SIG-M5 treated with dmso at 0.1 percent for 504 hours (cell line): ENCODE results near the gene IER5L.

ENCODE experiments used
- DNase-seq: peaks from one replicate; lab custom pipeline; 2025; ENCODE audit not compliant: unreplicated experiment; lab: John Stamatoyannopoulos, UW

Gene IER5L

DNA sequence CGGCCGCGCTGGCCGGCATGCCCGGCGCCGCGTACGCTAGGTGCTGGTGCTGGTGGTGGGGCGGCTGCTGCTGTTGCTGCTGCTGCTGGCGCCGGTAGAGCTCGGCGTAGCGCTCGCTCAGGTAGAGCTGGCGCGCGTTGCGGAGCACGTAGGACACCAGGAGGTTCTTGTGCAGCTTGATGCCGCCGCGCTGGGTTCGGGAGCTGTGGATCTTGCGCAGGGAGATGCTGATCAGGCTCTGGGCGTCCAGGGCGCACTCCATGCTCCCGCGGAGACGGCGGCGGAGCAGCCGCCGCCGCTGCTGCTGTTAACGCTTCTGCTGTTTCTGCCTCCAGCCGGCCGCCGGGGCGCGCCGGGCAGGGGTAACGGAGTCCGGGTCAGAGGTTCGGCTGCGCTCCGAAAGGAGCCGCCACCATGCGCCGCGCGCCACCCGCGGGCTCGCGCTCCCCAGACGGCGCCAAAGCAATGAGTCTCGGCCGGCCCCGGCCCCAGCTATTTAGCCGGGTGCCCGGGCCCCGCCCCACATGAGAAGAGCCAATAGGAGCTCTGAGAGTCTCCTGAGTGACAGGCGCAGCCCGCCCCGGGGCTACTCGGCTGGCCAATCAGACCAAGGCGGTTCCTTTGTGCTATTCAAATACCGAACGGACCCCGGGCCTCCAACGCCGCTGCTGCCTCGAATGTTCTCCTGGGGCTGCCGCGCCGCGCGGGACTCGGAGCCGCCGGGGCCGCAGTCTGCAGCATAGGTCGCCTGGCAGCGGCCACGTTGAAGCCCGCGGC is at the start of gene IER5L:
Gene IER5L (minus strand): TSS at position 471 of the 777 bp plus-strand sequence. CDS start 209 bp downstream, at position 262.
- peak; percentile 92 for DNase-seq

DNA sequence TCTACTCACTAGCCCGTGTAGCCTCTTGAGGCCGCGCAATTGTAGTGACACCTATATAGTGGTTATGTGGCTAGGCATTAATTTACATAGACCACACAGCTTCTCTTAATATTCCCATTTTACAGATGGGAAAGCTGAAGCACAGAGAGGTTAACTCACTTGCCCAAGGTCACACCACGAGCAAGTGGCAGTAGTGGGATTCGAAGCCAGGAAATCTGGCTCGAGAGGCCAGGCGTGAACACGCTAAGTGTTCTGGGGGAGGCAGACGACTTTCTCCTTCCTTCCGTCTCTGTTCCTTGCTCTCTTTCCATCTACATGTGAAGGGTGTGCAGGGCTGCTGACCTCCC is 49.8 kb upstream of the IER5L start:
- no peak for DNase-seq

DNA sequence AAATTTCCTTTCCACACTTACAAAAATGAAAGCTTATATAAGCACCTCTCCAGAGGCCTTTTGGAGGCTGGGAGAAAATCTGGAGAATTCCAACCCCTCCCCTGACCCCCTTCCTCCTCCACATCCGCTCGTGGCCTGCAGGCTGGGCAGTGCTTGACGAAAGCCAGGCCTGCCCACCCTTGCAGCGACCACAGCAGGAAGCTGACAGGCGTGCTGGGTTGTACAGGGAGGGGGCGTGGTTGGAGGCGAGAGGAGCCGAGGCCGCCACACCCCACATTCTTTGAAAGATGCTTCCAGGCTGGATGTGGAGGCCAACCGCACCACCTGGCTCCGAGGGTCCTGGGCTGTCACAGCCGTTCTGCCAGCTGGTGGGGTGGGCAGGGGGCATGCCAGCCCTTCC is 47.8 kb upstream of the IER5L start:
- DNase-seq, result no peak

DNA sequence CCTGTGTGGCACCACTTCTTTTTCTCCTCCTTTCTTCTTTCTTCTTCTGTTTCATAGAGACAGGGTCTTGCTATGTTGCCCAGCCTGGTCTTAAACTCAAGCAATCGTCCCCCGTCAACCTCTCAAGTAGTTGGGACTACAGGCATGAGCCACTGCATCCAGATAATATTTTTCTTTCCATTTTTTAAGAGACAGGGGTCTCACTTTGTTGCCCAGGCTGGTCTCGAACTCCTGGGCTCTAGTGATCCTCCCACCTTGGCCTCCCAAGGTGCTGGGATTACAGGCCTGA is 47.4 kb upstream of the IER5L start:
- DNase-seq, result no peak

DNA sequence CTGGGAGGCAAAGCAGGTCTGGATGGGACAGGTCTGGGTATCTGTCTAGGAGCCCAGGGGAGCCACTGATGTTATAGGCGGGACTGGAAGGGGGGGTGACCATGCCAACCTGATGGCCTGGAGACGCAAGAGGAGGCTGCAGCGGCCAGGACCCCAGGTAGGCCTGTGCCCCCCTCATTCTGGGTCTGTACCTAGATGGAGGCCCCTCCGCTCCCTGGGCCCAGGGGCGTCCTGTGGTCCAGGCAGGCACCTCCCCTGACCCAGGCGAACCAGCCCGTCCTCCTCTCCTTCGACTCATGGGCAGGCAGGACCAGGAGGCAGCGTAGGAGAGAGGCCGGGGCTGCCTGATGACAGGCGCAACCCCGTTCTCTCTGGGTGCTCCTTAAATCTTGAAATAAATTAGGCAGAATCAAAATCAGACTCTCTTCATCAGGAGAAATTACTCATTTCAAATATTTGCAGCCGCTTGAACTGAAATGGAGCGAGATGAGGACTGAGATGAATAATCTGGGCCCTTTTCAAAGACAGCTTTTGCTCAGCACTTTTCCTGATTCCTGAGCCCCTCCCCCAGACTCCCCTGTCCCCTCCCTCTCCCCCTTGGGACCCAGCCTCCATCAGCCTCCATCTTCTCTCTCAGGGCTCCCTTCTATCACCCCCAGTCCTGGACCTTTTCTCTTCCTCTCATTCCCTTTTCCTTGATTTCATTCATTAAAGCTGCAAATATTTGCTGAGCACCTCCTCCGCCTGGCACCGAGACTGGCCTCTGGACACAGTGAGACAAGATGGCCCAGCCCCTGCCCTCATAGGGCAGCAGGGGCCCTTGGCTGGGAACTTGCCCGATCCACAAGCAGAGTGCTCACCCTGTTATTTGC is 46.8 kb upstream of the IER5L start:
- DNase-seq, result no peak

DNA sequence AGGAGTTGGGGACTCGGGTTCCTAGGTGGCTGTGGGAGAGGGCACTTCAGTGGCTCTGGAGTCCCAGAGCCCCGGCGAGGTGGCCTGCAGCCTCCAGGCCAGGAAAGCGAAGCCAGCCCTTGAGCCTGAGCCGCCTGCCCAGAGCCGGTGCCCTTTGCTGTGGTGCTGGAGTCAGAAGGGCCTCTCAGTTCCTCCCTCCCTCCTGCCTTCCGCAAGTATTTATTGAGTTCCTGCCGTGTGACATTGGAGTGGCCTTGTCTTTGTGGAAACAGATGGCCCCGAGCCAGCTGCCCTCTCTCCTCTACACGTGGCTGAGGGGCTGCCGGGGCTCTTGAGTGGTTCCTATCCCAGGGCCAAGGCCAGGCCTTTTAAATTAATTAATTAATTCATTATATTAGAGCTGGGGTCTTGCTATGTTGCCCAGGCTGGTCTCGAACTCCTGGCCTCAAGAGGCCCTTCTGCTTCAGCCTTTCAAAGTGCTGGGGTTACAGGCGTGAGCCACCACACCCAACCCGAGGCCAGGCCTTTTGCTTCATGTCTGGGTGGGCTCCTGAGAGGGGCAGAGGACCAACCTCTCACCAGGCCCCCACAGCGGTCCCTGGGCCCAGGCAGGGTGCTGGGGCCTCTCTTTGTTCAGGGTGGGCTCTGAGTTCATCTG is 45.6 kb upstream of the IER5L start:
- DNase-seq, result no peak

DNA sequence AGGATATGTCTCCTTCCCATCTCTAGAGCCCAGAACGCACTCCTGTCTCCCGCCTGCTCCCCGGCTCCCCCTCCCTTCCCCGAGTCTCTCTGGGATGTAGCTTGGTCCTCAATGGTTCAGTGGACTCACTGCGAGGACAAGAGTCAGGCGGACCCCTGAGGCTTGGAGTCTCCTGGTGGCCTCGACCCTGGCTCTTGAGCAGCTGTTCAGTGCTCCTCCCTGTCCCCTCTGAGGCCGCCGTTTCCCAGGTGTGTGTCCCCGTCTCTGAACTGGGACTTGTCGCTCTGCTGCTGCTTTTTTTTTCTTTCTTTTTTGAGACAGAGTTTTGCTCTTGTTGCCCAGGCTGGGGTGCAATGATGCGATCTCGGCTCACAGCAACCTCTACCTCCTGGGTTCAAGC is 44.8 kb upstream of the IER5L start:
- no peak for DNase-seq

DNA sequence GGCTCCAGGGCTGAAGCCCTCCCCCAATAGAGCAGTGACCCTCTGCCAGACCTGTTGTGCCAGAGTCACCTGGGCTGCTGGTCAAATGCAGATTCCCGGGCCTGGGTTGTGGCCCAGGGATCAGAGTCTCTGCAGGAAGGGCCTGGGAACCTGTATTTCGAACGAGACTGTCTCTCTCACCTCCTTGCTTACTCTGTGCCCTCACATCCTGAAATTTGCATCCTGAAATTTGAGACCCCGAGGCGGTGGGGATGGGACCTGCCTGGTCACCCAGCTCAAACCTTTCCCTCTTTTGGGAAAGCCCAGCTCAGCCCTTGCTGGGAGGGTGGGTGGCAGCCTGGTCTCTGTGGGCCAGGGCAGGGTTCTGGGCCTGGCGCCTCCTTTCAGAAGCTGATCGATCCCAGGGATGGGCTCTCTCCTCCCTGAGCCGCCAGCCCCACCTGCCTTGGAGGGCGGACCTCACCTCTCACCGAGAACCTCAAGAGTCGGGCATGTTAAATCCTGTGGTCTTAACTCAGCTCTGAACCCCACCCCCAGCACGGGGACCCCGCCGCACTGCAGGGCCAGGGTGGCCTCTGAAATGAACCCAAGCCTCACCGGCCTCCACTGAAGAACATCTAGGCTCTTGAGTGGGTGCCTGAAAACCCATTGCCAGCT is 44.0 kb upstream of the IER5L start:
- no peak for DNase-seq

DNA sequence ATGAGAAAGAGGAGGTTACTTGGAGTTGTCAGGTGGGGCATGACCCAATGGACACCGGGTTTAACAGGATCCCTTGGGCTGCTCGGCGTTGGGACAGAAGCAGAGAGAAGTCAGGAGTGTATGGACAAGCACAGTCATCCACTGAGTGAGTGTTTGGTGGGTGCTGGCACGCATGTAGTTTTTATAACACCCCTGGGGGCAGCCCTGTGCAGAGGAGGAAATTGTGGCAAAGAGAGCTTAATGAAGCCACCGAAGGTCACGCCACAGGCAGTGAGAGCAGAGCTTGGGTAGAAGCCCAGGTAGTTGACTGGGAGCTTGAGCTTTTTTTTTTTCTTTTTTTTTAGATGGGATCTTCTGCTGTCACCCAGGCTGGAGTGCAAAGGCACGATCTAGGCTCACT is 43.2 kb upstream of the IER5L start:
- no peak for DNase-seq

DNA sequence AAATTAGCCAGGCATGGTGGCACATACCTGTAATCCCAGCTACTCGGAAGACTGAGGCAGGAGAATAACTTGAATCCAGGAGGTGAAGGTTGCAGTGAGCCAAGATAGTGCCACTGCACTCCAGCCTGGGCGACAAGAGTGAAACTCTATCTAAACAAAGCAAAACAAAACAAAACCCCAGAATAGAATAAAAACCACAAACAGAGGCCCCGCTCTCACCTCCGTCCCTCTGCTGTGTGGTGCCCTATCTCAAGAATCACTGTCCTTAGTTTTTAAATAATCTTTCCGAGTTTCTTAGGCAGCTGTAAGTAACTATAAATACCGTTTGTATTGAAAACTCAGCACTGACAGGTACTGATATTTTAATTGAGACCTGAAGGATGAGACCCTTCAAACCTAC is 42.7 kb upstream of the IER5L start:
- DNase-seq, result no peak

DNA sequence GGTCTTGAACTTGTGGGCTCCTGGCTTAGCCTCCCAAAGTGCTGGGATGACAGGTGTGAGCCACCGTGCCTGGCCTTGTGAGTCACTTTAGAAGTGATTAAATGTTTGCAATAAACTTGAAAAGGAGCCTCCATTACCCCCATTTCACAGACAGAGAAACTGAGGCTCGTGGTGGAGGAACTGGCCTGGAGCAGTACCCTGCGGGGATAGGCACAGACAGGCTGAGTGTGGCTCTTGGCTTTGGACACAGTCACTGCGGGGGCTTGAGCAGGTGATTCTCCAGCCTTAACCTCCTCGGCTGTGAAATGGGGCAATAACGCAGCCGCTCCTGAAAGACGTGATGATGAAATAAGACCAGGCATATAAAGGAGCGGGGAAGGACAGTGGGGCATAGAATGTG is 40.9 kb upstream of the IER5L start:
- DNase-seq, result no peak

DNA sequence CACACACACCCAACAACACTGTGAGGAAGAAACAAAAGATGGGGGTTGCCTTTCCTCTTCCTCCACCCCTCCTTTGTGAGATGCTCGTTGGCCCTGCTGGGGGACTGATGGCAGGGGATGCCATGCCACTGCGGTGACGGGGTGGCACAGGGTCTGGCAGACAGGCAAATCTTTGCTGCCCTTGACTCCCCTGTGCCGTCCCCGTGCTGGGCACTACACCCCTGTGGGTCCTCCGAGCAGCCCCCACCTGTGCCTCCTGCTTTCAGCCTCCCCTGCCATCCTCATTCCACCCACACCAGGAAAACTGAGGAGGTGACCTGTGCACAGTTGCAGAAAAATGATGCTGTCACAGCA is 40.2 kb upstream of the IER5L start:
- no peak for DNase-seq

DNA sequence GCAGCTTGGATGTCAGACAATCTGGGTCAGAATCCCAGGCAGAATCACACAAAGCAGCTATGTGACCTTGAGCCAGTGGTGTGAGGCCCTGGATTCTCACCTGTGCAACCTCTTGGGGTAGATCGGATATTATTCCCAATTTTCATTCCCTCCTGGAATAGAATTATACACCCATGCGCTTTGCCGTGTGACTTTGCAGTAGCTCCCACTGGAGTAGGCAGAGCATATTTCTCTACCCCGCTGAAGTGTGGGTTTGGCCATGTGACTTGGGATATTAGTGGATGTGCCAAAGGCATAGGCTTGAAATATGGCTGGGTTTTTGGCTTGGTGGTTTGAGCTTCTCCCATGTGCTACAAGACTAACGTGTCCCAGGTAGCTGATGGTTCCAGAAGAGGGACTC is 35.5 kb upstream of the IER5L start:
- no peak for DNase-seq

DNA sequence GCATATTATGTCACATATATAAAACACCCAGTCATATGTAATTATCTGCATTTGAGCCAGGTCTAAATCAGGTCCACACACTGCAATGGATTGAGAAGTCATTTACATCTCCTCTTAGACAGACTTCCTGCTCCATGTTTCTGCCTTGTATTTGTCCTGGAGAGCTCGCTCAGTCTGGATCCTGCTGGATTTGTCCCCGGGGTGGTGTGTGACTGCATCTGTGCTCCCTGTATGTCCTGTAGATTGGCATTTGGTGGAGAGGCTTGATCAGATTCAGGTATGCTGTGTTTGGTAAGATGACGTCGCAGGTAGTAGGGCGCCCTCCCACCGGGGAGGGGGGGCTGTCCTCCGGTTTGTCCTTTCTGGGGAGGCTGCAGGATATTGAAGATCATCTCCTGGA is 33.6 kb upstream of the IER5L start:
- DNase-seq, result no peak

DNA sequence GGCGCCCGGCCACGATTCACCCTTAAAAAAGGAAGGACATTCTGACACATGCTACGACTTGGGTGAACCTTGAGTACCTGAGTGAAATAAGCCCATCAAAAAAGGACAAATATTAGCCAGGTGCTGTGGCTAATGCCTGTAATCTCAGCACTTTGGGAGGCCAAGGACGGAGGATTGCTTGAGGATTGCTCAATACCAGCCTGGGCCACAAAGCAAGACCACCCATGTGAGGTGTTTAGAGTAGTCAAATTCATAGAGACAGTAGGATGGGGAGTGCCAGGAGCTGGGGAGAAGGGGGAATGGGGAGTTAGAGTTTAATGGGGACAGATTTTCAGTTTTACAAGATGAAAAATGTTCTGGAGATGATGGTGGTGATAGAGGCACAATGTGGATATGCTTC is 32.1 kb upstream of the IER5L start:
- no peak for DNase-seq

DNA sequence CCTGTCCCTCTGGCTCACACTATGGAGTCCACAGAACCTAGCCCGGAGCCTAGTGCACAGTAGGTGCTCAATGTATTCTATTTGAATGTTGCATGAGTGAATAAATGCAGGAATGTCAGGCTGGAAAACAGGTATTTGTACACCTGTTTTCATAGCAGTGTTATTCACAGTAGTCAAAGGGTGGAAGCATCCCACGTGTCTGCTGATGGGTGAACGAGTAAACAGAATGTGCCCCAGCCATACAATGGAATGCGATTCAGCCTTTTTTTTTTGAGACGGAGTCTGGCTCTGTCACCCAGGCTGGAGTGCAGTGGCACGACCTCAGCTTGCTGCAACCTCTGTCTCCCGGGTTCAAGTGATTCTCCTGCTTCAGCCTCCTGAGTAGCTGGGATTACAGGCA is 31.5 kb upstream of the IER5L start:
- DNase-seq, result no peak

DNA sequence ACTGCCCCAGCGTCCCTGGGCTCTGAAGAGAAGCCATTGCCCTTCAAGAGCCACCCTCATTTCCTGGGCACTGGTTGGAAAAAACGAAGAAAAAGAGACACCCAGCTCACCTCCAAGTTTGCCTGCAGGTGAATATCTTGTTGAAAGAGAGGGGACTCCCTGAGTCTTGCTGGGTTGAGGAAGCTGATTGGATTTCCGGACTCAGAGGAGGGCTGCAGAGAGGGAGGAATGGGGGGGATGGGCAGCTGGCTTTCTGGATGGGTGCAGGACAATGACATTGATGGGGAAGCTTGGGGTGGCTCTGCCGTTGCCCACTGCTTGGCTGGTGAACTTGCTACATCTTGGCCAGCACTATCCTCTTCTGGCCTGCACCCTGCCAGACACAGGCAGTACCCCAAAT is 31.0 kb upstream of the IER5L start:
- DNase-seq, result no peak

DNA sequence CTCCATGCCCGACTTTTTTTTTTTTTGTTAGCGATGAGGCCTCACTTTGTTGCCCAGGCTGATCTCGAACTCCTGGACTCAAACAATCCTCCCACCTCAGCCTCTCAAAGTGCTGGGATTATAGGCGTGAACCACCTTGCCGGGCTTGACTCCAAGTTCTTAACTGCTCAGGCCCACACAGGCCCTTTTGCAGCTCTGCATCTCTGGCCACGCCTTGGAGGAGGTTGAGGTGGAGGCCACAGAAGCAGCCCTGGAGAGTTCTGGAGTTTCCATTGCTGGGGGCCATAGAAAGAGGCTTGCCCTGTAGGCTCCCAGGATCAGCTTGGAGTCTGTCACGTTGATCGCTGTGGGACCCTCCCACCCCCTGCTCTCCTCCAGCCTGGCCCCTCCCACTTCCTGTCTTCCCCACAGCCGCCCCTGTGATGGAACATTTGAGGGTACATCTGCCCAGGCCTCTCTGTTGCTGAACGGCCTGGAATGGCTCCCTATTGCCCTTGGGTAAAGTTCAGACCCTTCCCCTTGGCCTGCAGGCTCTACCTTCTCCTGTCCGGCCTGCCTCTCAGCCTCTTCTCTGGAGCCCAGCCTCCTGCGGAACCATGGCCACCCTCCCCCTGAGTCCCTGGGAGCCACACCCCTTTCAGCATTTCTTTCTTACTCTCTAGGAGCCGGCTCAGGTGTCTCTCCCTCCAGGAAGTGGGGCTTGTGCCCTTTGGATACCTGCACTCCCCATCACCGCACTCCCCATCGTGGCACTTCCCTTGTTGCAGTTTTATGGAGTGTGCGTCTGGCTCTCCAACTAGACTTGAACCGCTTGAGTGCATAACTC is 30.4 kb upstream of the IER5L start:
- no peak for DNase-seq

DNA sequence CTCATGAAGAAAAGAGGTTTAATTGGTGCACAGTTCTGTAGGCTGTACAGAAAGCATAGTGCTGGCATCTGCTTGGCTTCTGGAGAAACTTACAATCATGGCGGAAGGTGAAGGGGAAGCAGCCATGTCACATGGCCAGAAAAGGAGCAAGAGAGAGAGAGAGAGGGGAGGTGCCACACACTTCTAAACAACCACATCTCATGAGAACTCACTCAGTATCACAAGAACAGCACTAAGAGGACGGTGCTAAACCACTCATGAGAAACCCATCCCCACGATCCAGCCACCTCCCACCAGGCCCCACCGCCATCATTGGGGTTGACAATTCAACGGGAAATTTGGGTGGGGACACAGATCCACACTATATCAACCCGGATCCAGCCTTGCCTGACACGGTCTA is 28.8 kb upstream of the IER5L start:
- DNase-seq, result no peak

DNA sequence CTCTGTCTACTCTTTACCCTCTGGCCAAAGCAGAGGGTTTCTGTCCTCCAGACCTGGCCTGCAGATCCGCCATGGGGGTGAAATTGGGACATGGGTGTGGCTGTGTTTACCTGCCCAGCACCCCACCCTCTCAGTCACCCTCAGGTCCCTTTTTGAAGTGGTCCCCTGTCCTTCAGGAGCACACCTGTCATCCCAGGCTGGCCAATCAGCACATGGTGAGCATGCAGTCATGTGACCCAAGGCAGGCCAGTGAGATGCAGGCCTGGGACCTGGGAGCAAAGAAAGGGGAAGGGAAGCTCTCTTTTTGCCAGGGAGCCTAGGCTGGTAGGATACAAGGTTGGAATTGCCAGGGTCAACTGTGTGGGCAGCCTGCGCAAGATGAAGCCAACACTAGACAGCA is 28.3 kb upstream of the IER5L start:
- no peak for DNase-seq

DNA sequence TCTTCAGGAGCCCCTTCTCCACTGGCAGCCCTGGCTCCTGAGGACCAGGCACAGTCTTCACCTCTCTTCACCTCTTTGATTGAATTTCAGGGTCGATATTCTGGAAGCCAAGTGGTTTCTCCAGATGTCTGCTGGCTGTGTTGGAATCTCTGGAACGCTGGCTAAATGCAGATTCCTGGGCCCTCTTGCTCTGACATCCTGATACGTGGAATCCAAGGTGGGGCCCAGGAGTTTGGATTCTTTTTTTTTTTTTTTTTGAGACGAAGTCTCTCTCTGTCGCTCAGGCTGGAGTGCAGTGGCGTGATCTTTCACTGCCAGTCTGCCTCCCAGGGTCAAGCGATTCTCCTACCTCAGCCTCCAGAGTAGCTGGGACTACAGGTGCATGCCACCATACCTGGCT is 26.8 kb upstream of the IER5L start:
- DNase-seq, result no peak
